Muscle layer of duodenum (tissue), 2 donors: ENCODE results near the gene TBC1D4.

Experiments
- H3K27ac ChIP-seq: one replicate; pipeline ENCODE4 v1.7.0; 2013; ENCODE audit warnings: mild to moderate bottlenecking, low read length
- H3K27me3 ChIP-seq: one replicate; pipeline ENCODE4 v1.7.0; 2013; ENCODE audit warnings: low read depth, mild to moderate bottlenecking, control low read depth, low read length
- H3K36me3 ChIP-seq, 2 donors: one replicate each; pipeline ENCODE4 v1.7.0; 2013; ENCODE audit warnings: low read length in 2 of 2, control low read depth in 1 of 2, mild to moderate bottlenecking in 1 of 2; ENCODE audit not compliant: insufficient read depth in 2 of 2, control insufficient read depth in 1 of 2
- H3K4me1 ChIP-seq, 2 donors: one replicate each; pipeline ENCODE4 v1.7.0; 2013; ENCODE audit warnings: low read length in 2 of 2, mild to moderate bottlenecking in 2 of 2, control low read depth in 1 of 2, moderate library complexity in 1 of 2; ENCODE audit not compliant: insufficient read depth in 2 of 2, control insufficient read depth in 1 of 2
- H3K4me3 ChIP-seq, 2 donors: one replicate each; pipeline ENCODE4 v1.7.0; 2013; ENCODE audit warnings: low read length in 2 of 2, low read depth in 1 of 2, mild to moderate bottlenecking in 1 of 2
- H3K9me3 ChIP-seq, 2 donors: one replicate each; pipeline ENCODE4 v1.7.0; 2013; ENCODE audit warnings: low read length in 2 of 2, control low read depth in 1 of 2, mild to moderate bottlenecking in 1 of 2; ENCODE audit not compliant: control insufficient read depth in 1 of 2
- donor health status: healthy.

Gene TBC1D4

GRCh38 chr13:75485286-75486062 is 3.5 kb upstream of the TBC1D4 start:
- Histone ChIP-seq H3K36me3 (no peaks in the 10 kb centered on the region), H3K9me3 (no peaks in the 10 kb centered on the region), H3K4me3 (no peak overlapping the region), H3K27me3 (no peaks in the 10 kb centered on the region), H3K27ac (no peak overlapping the region), H3K4me1 (peaks cover 0 to 4% of the 10 kb centered on the region in 2 donors)

- Histone ChIP-seq H3K36me3 (no peaks in the 10 kb centered on the region), H3K27me3 (no peaks in the 10 kb centered on the region), H3K9me3 (no peaks in the 10 kb centered on the region), H3K4me3 (peak overlapping the region; percentile 77 to 99), H3K27ac (peak overlapping the region; percentile 19), H3K4me1 (peaks cover 4 to 19% of the 10 kb centered on the region in 2 donors)
These were observed 781 bp upstream of the TBC1D4 start for GRCh38 chr13:75482820-75483079.

GRCh38 chr13:75481176-75482069 is 546 bp downstream of the TBC1D4 start:
- Histone ChIP-seq H3K27me3 (no peaks in the 10 kb centered on the region), H3K36me3 (no peaks in the 10 kb centered on the region), H3K9me3 (no peaks in the 10 kb centered on the region), H3K27ac (no peak overlapping the region), H3K4me1 (peaks cover 4 to 19% of the 10 kb centered on the region in 2 donors), H3K4me3 (peak overlapping the region; percentile 77 to 99)

GRCh38 chr13:75480671-75481175 is 1.2 kb downstream of the TBC1D4 start:
- no peak overlapping the region for H3K27ac ChIP-seq
- peaks cover 4 to 19% of the 10 kb centered on the region in 2 donors for H3K4me1 ChIP-seq
- no peaks in the 10 kb centered on the region for H3K27me3 ChIP-seq
- H3K36me3 ChIP-seq: no peaks in the 10 kb centered on the region
- no peaks in the 10 kb centered on the region for H3K9me3 ChIP-seq
- peak overlapping the region; percentile 77 to 99 for H3K4me3 ChIP-seq

- Histone ChIP-seq H3K4me1 (peaks cover 4 to 19% of the 10 kb centered on the region in 2 donors), H3K27me3 (no peaks in the 10 kb centered on the region), H3K27ac (no peak overlapping the region), H3K36me3 (no peaks in the 10 kb centered on the region), H3K9me3 (no peaks in the 10 kb centered on the region), H3K4me3 (no peak overlapping the region)
These were observed 2.7 kb downstream of the TBC1D4 start for GRCh38 chr13:75479102-75479740.

- Histone ChIP-seq H3K4me3 (no peak overlapping the region), H3K27me3 (no peaks in the 10 kb centered on the region), H3K36me3 (no peaks in the 10 kb centered on the region), H3K4me1 (peaks cover 4 to 19% of the 10 kb centered on the region in 2 donors), H3K27ac (no peak overlapping the region), H3K9me3 (no peaks in the 10 kb centered on the region)
These were observed 3.3 kb downstream of the TBC1D4 start for GRCh38 chr13:75478659-75479058.

GRCh38 chr13:75474956-75475355 is 7.0 kb downstream of the TBC1D4 start:
- no peaks in the 10 kb centered on the region for H3K9me3 ChIP-seq

GRCh38 chr13:75473468-75473867 is 8.5 kb downstream of the TBC1D4 start:
- no peak overlapping the region for H3K4me3 ChIP-seq
- H3K4me1 ChIP-seq: peaks cover under 1 to 8% of the 10 kb centered on the region in 2 donors
- no peak overlapping the region for H3K27ac ChIP-seq

More at GRCh38 chr13:75474956-75475355, 7.0 kb downstream of the TBC1D4 start:
- H3K27me3 ChIP-seq: no peaks in the 10 kb centered on the region
- H3K4me1 ChIP-seq: peaks cover 4 to 18% of the 10 kb centered on the region in 2 donors
- H3K4me3 ChIP-seq: no peak overlapping the region
- H3K36me3 ChIP-seq: no peaks in the 10 kb centered on the region
- H3K27ac ChIP-seq: no peak overlapping the region

GRCh38 chr13:75470676-75471075 is 11.3 kb downstream of the TBC1D4 start:
- H3K4me1 ChIP-seq: peaks cover 0 to 8% of the 10 kb centered on the region in 2 donors
- H3K27ac ChIP-seq: no peak overlapping the region
- no peaks in the 10 kb centered on the region for H3K27me3 ChIP-seq

More at GRCh38 chr13:75473468-75473867, 8.5 kb downstream of the TBC1D4 start:
- H3K9me3 ChIP-seq: no peaks in the 10 kb centered on the region
- no peaks in the 10 kb centered on the region for H3K36me3 ChIP-seq
- H3K27me3 ChIP-seq: no peaks in the 10 kb centered on the region

GRCh38 chr13:75469047-75469446 is 12.9 kb downstream of the TBC1D4 start:
- Histone ChIP-seq H3K27ac (no peak overlapping the region), H3K9me3 (no peaks in the 10 kb centered on the region), H3K27me3 (no peaks in the 10 kb centered on the region), H3K4me1 (peaks cover 0 to 8% of the 10 kb centered on the region in 2 donors), H3K4me3 (no peak overlapping the region), H3K36me3 (no peaks in the 10 kb centered on the region)

More at GRCh38 chr13:75470676-75471075, 11.3 kb downstream of the TBC1D4 start:
- Histone ChIP-seq H3K9me3 (no peaks in the 10 kb centered on the region), H3K36me3 (no peaks in the 10 kb centered on the region), H3K4me3 (no peak overlapping the region)

- Histone ChIP-seq H3K36me3 (no peaks in the 10 kb centered on the region), H3K4me1 (peaks cover 0 to 8% of the 10 kb centered on the region in 2 donors), H3K27me3 (no peaks in the 10 kb centered on the region), H3K9me3 (no peaks in the 10 kb centered on the region), H3K27ac (no peak overlapping the region), H3K4me3 (no peak overlapping the region)
These were observed 13.4 kb downstream of the TBC1D4 start for GRCh38 chr13:75468602-75469001.
